Neural progenitor cell (in vitro differentiated cells): Measurements from ENCODE around the gene CCDC3. TPM values are rescaled to one million over a fixed set of nuclear protein-coding genes. Genes with fewer than 3 reads are reported as not detected.

Source experiments
- DNase-seq: peaks from one replicate; pipeline ENCODE4 v3.0.0-alpha.2; 2016; ENCODE audit warnings: low spot score
- H2AFZ ChIP-seq: fragments of 200-600 bp; sonication (generic); replicated peaks from 2 replicates; pipeline ENCODE4 v1.6.1; 2016; ENCODE audit warnings: antibody characterized with exemption
- H3F3A ChIP-seq: fragments of 200-600 bp; sonication (generic); 2 replicates; pipeline ENCODE4 v1.6.1; 2016; ENCODE audit warnings: antibody characterized with exemption, low read depth
- H3K27ac ChIP-seq: fragments of 200-600 bp; sonication (generic); 2 replicates; pipeline ENCODE4 v1.5.1; 2016; ENCODE audit warnings: mild to moderate bottlenecking
- H3K27me3 ChIP-seq: fragments of 200-600 bp; sonication (generic); 2 replicates; pipeline ENCODE4 v1.6.1; 2016; ENCODE audit warnings: mild to moderate bottlenecking, moderate library complexity
- H3K36me3 ChIP-seq: fragments of 200-600 bp; sonication (generic); 2 replicates; pipeline ENCODE4 v1.5.1; 2016
- H3K4me1 ChIP-seq: fragments of 200-600 bp; sonication (generic); 2 replicates; pipeline ENCODE4 v1.6.1; 2016; ENCODE audit warnings: mixed run types
- H3K4me2 ChIP-seq: fragments of 200-600 bp; sonication (generic); 2 replicates; pipeline ENCODE4 v1.6.1; 2016
- H3K4me3 ChIP-seq: fragments of 200-600 bp; sonication (generic); 2 replicates; pipeline ENCODE4 v1.5.1; 2016
- H3K79me2 ChIP-seq: fragments of 200-600 bp; sonication (generic); 2 replicates; pipeline ENCODE4 v1.6.1; 2016; ENCODE audit warnings: low read depth
- H3K9ac ChIP-seq: fragments of 200-600 bp; sonication (generic); 2 replicates; pipeline ENCODE4 v1.6.1; 2016
- H3K9me3 ChIP-seq: fragments of 200-600 bp; sonication (generic); 2 replicates; pipeline ENCODE4 v1.5.1; 2016; ENCODE audit warnings: low read depth
- H4K20me1 ChIP-seq: fragments of 200-600 bp; sonication (generic); 2 replicates; pipeline ENCODE4 v1.6.1; 2016; ENCODE audit warnings: low read depth
- H3K27ac Mint-ChIP-seq: 3 replicates; pipeline ENCODE4 v1.8.0; 2021; ENCODE audit warnings: mixed read lengths
- H3K27me3 Mint-ChIP-seq: 2 replicates; pipeline ENCODE4 v1.8.0; 2022; ENCODE audit warnings: low read depth, mild to moderate bottlenecking, inconsistent platforms, moderate library complexity, mixed read lengths; ENCODE audit not compliant: insufficient read depth
- H3K36me3 Mint-ChIP-seq: 3 replicates; pipeline ENCODE4 v1.8.0; 2021; ENCODE audit warnings: mixed read lengths
- H3K4me1 Mint-ChIP-seq: 3 replicates; pipeline ENCODE4 v1.8.0; 2021; ENCODE audit warnings: mixed read lengths
- H3K4me3 Mint-ChIP-seq: 3 replicates; pipeline ENCODE4 v1.8.0; 2021; ENCODE audit warnings: mild to moderate bottlenecking, moderate library complexity, mixed read lengths
- H3K9me3 Mint-ChIP-seq: 3 replicates; pipeline ENCODE4 v1.8.0; 2020; ENCODE audit warnings: mixed read lengths
- EZH2 ChIP-seq: fragments of 200-600 bp; sonication (generic); IDR thresholded peaks from 2 replicates; pipeline ENCODE4 v1.6.1; 2017; ENCODE audit warnings: antibody characterized with exemption, mild to moderate bottlenecking, moderate library complexity
- EZH2phosphoT487 ChIP-seq: fragments of 200-600 bp; sonication (generic); IDR thresholded peaks from 2 replicates; pipeline ENCODE4 v1.6.1; 2017; ENCODE audit warnings: antibody characterized with exemption
- total RNA-seq: library from RNA; depleted of rRNA; stranded (reverse); fragments of >200 nt; gene quantifications from 2 replicates; pipeline ENCODE4 v1.2.3, GENCODE V29; 2015; ENCODE audit warnings: low replicate concordance
- TF ChIP-seq, protein P1 (sequence below): fragments of 200-600 bp; sonication (generic); IDR thresholded peaks from 2 replicates; pipeline ENCODE4 v1.5.1; 2017; ENCODE audit warnings: antibody characterized with exemption, mild to moderate bottlenecking

CCDC3 gene
- total RNA-seq, 1 donor from 2014 or later = not detected

DNA sequence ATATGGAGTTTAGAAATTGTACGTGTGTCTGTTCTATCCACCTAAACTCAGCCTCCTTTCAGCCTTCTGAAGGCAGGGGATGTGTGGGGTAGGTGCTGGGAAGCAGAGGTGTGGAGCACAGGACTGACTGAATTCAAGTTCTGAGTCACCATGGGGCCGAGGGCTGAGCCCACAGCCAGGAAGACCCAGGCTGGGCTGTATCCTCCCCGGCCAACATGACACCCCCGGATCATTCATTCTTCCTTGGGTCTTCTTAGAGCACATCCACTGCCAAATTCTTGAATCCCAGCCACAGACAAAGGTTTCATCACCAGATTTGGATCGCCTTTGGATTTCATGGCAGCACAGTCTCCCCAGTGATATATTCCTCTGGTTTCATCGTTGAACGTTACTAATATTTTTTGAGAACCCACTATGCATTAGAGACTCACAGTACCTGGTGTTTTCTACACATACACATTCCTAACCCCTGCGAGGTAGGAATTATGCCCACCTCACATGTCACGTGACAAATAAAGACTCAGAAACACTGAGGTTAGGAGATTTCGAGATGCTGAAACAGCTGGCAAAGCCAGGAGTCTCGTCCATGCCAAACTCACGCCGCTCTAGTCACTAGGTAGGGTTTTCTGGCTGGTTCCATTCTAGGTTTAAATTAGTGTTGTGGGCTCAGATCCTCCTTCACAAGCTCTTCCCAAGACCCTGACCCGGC is 26.9 kb downstream of the CCDC3 start:
- Histone ChIP-seq H3K27ac (no peak overlapping the region), H3K9me3 (no peaks in the 10 kb centered on the region), H3K4me3 (no peak overlapping the region), H3K79me2 (no peaks in the 10 kb centered on the region), H3K4me1 (no peaks in the 10 kb centered on the region), H3K4me2 (no peak overlapping the region), H3F3A (no peaks in the 10 kb centered on the region), H4K20me1 (no peaks in the 10 kb centered on the region), H2AFZ (no peak overlapping the region), H3K9ac (no peak overlapping the region), H3K36me3 (no peaks in the 10 kb centered on the region), H3K27me3 (no peaks in the 10 kb centered on the region)
- Mint-ChIP-seq H3K27ac (no peak overlapping the region), H3K36me3 (no peaks in the 10 kb centered on the region), H3K4me3 (no peak overlapping the region), H3K9me3 (no peaks in the 10 kb centered on the region), H3K27me3 (peaks cover 11% of the 10 kb centered on the region), H3K4me1 (peaks cover 12% of the 10 kb centered on the region)
- TF ChIP-seq, protein P1, sequence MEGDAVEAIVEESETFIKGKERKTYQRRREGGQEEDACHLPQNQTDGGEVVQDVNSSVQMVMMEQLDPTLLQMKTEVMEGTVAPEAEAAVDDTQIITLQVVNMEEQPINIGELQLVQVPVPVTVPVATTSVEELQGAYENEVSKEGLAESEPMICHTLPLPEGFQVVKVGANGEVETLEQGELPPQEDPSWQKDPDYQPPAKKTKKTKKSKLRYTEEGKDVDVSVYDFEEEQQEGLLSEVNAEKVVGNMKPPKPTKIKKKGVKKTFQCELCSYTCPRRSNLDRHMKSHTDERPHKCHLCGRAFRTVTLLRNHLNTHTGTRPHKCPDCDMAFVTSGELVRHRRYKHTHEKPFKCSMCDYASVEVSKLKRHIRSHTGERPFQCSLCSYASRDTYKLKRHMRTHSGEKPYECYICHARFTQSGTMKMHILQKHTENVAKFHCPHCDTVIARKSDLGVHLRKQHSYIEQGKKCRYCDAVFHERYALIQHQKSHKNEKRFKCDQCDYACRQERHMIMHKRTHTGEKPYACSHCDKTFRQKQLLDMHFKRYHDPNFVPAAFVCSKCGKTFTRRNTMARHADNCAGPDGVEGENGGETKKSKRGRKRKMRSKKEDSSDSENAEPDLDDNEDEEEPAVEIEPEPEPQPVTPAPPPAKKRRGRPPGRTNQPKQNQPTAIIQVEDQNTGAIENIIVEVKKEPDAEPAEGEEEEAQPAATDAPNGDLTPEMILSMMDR = no peak
- no peak for TF ChIP-seq EZH2phosphoT487
- no peak for TF ChIP-seq EZH2
- no peak for DNase-seq

DNA sequence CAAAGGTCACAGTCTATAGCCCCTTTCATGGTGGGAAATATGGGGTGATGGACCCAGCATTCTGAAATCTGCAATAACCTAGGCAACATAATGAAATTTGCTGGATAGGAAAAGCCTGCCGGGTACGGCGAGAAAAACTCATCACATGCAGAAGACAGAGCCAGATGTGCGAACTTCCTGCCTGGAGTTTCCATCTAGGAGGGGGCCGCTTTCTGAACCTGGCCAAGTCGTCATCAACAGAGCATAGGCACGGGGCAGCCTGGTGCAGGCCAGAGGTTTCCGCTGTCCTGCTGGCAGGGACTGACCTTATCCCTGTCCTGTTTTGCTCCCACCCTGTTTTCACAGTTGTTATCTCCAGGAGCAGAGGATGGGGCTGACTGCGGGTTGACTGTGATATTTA is 27.4 kb downstream of the CCDC3 start:
- Histone ChIP-seq H3K27me3 (no peaks in the 10 kb centered on the region), H3F3A (no peaks in the 10 kb centered on the region), H3K4me1 (no peaks in the 10 kb centered on the region), H3K4me2 (no peak overlapping the region), H3K9ac (no peak overlapping the region), H3K36me3 (no peaks in the 10 kb centered on the region), H3K4me3 (no peak overlapping the region), H2AFZ (no peak overlapping the region), H4K20me1 (no peaks in the 10 kb centered on the region), H3K9me3 (no peaks in the 10 kb centered on the region), H3K79me2 (no peaks in the 10 kb centered on the region), H3K27ac (no peak overlapping the region)
- Mint-ChIP-seq H3K27ac (no peak overlapping the region), H3K9me3 (no peaks in the 10 kb centered on the region), H3K36me3 (no peaks in the 10 kb centered on the region), H3K27me3 (peaks cover 11% of the 10 kb centered on the region), H3K4me1 (peaks cover 8% of the 10 kb centered on the region), H3K4me3 (peak overlapping the region; percentile 27)
- DNase-seq = no peak
- no peak for TF ChIP-seq EZH2phosphoT487
- TF ChIP-seq, protein P1 = no peak
- no peak for TF ChIP-seq EZH2

DNA sequence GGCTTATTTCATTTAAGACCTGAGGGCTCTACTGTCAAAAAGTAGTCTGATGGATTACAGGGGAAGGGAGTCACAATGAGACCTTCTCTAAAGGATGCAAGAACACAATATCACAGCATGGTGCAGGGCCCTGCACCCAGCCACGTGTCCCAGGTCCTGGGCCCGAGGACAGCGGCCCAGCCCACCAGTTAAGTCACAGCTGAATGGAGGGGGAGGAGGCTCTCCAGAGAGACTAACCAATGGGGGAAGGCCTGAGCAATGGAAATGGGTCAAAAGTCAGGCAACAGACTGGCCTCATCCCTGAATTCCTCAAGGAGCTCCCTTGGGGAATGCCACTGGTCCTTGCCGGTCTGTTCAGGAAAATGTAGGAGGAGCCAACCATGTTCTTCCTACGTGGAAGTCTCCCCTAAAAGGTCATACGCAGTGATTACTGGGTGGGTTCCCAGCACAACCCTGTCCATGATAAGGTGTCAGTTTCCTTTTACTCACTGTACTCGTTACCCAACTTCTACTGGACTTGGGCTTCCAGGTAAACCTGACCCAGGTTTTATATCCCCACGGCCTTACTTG is 28.3 kb downstream of the CCDC3 start:
- Histone ChIP-seq H3K4me2 (no peak overlapping the region), H3K79me2 (no peaks in the 10 kb centered on the region), H3K27ac (no peak overlapping the region), H4K20me1 (no peaks in the 10 kb centered on the region), H3K4me1 (no peaks in the 10 kb centered on the region), H2AFZ (no peak overlapping the region), H3K27me3 (no peaks in the 10 kb centered on the region), H3K9ac (no peak overlapping the region), H3K9me3 (no peaks in the 10 kb centered on the region), H3K36me3 (no peaks in the 10 kb centered on the region), H3F3A (no peaks in the 10 kb centered on the region), H3K4me3 (no peak overlapping the region)
- Mint-ChIP-seq H3K4me3 (no peak overlapping the region), H3K4me1 (peaks cover under 1% of the 10 kb centered on the region), H3K27me3 (peaks cover 5% of the 10 kb centered on the region), H3K27ac (no peak overlapping the region), H3K36me3 (no peaks in the 10 kb centered on the region), H3K9me3 (no peaks in the 10 kb centered on the region)
- TF ChIP-seq EZH2phosphoT487 = no peak
- TF ChIP-seq, protein P1 = no peak
- no peak for TF ChIP-seq EZH2
- peak; percentile 6 for DNase-seq
